Caco-2 (cell line): ENCODE data around the gene DNAJC8. TPM values are rescaled to one million over a fixed set of nuclear protein-coding genes. Genes with fewer than 3 reads are reported as not detected.

Source experiments
- BruUV-seq: library from RNA; stranded (reverse); fragments of 400-500 nt; replicated peaks from 2 replicates; lab custom pipeline; 2021; lab: Mats Ljungman, UMichigan
- CTCF ChIA-PET: fragments of 300-600 bp; sonication (Branson Sonifier 250); formaldehyde crosslinking; loops from one replicate; lab custom pipeline; 2022; ENCODE audit warnings: antibody characterized with exemption; lab: Charles Lee
- POLR2A ChIA-PET: fragments of 300-600 bp; sonication (Branson Sonifier 250); formaldehyde crosslinking; loops from one replicate; lab custom pipeline; 2022; ENCODE audit warnings: antibody characterized with exemption; lab: Charles Lee
- DNase-seq, 2 experiments: peaks; one replicate each; pipeline versions ENCODE4 v3.0.0 to v3.0.0-alpha.2; 2020 to 2022
- H3K27me3 ChIP-seq: replicated peaks from 2 replicates; pipeline ENCODE4 v1.6.0; 2011; ENCODE audit warnings: low read length; ENCODE audit not compliant: control insufficient read depth, insufficient read depth
- H3K36me3 ChIP-seq: 2 replicates; pipeline ENCODE4 v1.5.1; 2011; ENCODE audit warnings: low read length; ENCODE audit not compliant: control insufficient read depth, insufficient read depth
- H3K4me1 ChIP-seq: fragments of 250-450 bp; sonication (Bioruptor Pico); 2 replicates; pipeline ENCODE4 v1.5.1; 2020; ENCODE audit warnings: mild to moderate bottlenecking
- H3K4me3 ChIP-seq: 2 replicates; pipeline ENCODE4 v1.5.1; 2011; ENCODE audit warnings: low read depth, mild to moderate bottlenecking, control low read depth, low read length
- H3K9me3 ChIP-seq: fragments of 250-450 bp; sonication (Bioruptor Pico); 2 replicates; pipeline ENCODE4 v1.5.1; 2020; ENCODE audit warnings: mild to moderate bottlenecking, moderate library complexity
- H3K27ac Mint-ChIP-seq: one replicate; pipeline ENCODE4 v1.8.0; 2022; ENCODE audit warnings: mixed read lengths; ENCODE audit not compliant: unreplicated experiment
- H3K27me3 Mint-ChIP-seq: one replicate; pipeline ENCODE4 v1.8.0; 2022; ENCODE audit warnings: mixed read lengths; ENCODE audit not compliant: insufficient read depth, unreplicated experiment
- H3K36me3 Mint-ChIP-seq: one replicate; pipeline ENCODE4 v1.8.0; 2022; ENCODE audit warnings: mild to moderate bottlenecking, mixed read lengths; ENCODE audit not compliant: insufficient read depth, unreplicated experiment
- H3K4me1 Mint-ChIP-seq: one replicate; pipeline ENCODE4 v1.8.0; 2022; ENCODE audit warnings: low read depth, mixed read lengths; ENCODE audit not compliant: unreplicated experiment
- H3K4me3 Mint-ChIP-seq: one replicate; pipeline ENCODE4 v1.8.0; 2022; ENCODE audit warnings: mild to moderate bottlenecking, moderate library complexity, mixed read lengths; ENCODE audit not compliant: unreplicated experiment
- H3K9me3 Mint-ChIP-seq: one replicate; pipeline ENCODE4 v1.8.0; 2022; ENCODE audit warnings: mixed read lengths; ENCODE audit not compliant: unreplicated experiment
- CTCF ChIP-seq, 2 experiments: fragments of 200-600 bp in 1 of 2; IDR thresholded peaks; 1 replicate in 1 of 2; 2 replicates in 1 of 2; pipeline versions ENCODE4 v1.5.1 to v1.8.0; 2011 to 2022; ENCODE audit warnings: antibody characterized with exemption in 1 of 2, control low read depth in 1 of 2, inconsistent platforms in 1 of 2, low read depth in 1 of 2, low read length in 1 of 2, mild to moderate bottlenecking in 1 of 2, moderate library complexity in 1 of 2; ENCODE audit not compliant: insufficient read depth in 1 of 2, severe bottlenecking in 1 of 2, unreplicated experiment in 1 of 2
- intact Hi-C: fragments of 100-400 bp; cut with micrococcal nuclease; formaldehyde crosslinking; loops from one replicate; pipeline ENCODE4 v1.10.0; 2022; ENCODE audit not compliant: unreplicated experiment
- total RNA-seq: library from RNA; stranded (reverse); gene quantifications from 2 replicates; pipeline ENCODE4 v1.2.3, GENCODE V29; 2022

The DNAJC8 gene
- total RNA-seq, 1 experiment from 2014 or later = 69.4 TPM

DNA sequence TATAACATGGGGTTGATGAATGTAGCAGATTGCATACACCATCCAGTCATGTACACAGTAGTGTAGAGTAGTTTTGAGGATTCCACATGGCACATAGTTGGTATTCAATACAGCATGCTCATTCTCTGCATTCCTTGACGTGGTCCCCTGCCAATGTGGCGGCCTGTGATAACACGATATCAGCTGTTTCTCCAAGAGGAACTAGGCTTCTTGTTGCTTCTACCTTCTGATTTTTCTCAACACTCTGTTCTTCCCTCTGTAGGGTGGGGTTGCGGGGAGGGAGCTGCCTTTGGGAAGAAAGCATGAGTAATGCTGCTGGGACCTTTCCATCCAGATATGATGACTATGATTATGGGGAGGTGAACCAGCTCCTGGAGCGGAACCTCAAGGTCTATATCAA, 45.9 kb upstream of the DNAJC8 start:
- TF ChIP-seq CTCF (IDR thresholded peaks at IDR 0.05; ENCODE audit: insufficient read depth in 1 of 2, low read depth in 1 of 2, low read length in 1 of 2, severe bottlenecking in 1 of 2, unreplicated experiment in 1 of 2) = no peak
- Histone ChIP-seq H3K9me3 (no peaks in the 10 kb centered on the region), H3K4me3 (no peak overlapping the region), H3K27me3 (no peaks in the 10 kb centered on the region), H3K36me3 (no peaks in the 10 kb centered on the region), H3K4me1 (no peaks in the 10 kb centered on the region)
- ChIA-PET POLR2A (no interaction called here), CTCF (no interaction called here)
- BruUV-seq = no TSS peak
- H3K27me3 Mint-ChIP-seq = no peaks in the 10 kb centered on the region
- no peaks in the 10 kb centered on the region for H3K4me1 Mint-ChIP-seq
- no peak for DNase-seq
- H3K4me3 Mint-ChIP-seq = no peak overlapping the region
- H3K36me3 Mint-ChIP-seq = peaks cover 95% of the 10 kb centered on the region
- intact Hi-C loops = no loop called here
- H3K27ac Mint-ChIP-seq = no peak overlapping the region
- no peaks in the 10 kb centered on the region for H3K9me3 Mint-ChIP-seq

DNA sequence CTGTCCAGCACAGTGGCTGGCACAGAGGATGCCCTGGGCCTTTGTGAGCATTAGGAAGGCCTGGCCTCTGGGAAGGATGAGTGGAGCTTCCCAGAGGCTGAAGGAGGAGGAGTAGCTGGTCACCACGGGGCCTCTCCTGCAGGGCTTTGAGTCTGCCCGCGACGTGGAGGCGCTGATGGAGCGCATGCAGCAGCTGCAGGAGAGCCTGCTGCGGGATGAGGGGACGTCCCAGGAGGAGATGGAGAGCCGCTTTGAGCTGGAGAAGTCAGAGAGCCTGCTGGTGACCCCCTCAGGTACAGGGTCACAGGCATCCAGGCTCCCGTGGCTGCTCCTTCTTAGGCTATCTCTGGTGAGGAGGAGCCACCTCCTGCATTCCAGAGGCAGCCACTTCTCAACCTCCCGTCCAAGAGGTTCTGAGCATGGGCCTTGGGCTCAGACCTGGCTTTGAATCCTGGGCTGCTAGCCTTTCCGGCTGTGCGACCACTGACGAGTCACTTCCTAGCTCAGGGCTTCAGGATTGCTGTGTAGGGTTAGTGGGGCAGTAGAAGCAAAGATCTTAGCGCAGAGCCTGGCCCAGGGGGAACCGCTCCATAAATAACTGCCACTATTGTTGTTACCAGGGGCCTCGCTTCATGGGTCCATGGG, 40.5 kb upstream of the DNAJC8 start:
- BruUV-seq = no TSS peak

DNA sequence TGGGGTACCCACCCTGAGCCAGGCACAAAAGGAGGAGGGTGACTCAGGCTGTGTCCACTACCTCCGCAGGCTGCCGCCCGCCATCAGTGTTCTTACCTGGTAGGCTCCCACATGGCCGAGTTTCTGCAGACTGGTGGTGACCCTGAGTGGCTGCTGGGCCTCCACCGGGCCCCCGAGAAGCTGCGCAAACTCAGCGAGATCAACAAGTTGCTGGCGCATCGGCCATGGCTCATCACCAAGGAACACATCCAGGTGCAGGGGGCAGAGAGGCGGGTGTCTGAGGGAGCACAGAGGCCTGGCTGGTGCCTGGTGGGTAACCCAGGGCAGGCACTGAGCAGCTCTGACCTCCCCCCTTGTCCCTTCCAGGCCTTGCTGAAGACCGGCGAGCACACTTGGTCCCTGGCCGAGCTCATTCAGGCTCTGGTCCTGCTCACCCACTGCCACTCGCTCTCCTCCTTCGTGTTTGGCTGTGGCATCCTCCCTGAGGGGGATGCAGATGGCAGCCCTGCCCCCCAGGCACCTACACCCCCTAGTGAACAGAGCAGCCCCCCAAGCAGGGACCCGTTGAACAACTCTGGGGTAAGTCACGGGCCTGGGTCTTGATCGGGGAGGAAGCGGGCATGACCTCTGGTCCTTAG, 39.5 kb upstream of the DNAJC8 start:
- POLR2A ChIA-PET = no interaction called here
- no peaks in the 10 kb centered on the region for H3K27me3 ChIP-seq
- no peak for DNase-seq
- intact Hi-C loops = no loop called here
- H3K4me3 ChIP-seq = no peak overlapping the region
- Mint-ChIP-seq H3K27ac (no peak overlapping the region), H3K4me3 (no peak overlapping the region), H3K27me3 (no peaks in the 10 kb centered on the region), H3K36me3 (peaks cover 66% of the 10 kb centered on the region), H3K9me3 (no peaks in the 10 kb centered on the region), H3K4me1 (no peaks in the 10 kb centered on the region)
- no peak for TF ChIP-seq CTCF (IDR thresholded peaks at IDR 0.05; ENCODE audit: insufficient read depth in 1 of 2, low read depth in 1 of 2, low read length in 1 of 2, severe bottlenecking in 1 of 2, unreplicated experiment in 1 of 2)
- H3K9me3 ChIP-seq = no peaks in the 10 kb centered on the region
- H3K36me3 ChIP-seq = no peaks in the 10 kb centered on the region
- CTCF ChIA-PET = no interaction called here
- BruUV-seq = no TSS peak
- H3K4me1 ChIP-seq = no peaks in the 10 kb centered on the region

More for the DNA sequence above, 40.5 kb upstream of the DNAJC8 start:
- no peak overlapping the region for H3K4me3 Mint-ChIP-seq
- H3K36me3 Mint-ChIP-seq = peaks cover 76% of the 10 kb centered on the region
- intact Hi-C loops = no loop called here
- H3K9me3 Mint-ChIP-seq = no peaks in the 10 kb centered on the region
- ChIA-PET CTCF (no interaction called here), POLR2A (no interaction called here)
- H3K27ac Mint-ChIP-seq = no peak overlapping the region
- Histone ChIP-seq H3K36me3 (no peaks in the 10 kb centered on the region), H3K4me3 (no peak overlapping the region), H3K27me3 (no peaks in the 10 kb centered on the region), H3K9me3 (no peaks in the 10 kb centered on the region), H3K4me1 (no peaks in the 10 kb centered on the region)
- no peak for DNase-seq
- no peaks in the 10 kb centered on the region for H3K4me1 Mint-ChIP-seq
- no peaks in the 10 kb centered on the region for H3K27me3 Mint-ChIP-seq
- TF ChIP-seq CTCF (IDR thresholded peaks at IDR 0.05; ENCODE audit: insufficient read depth in 1 of 2, low read depth in 1 of 2, low read length in 1 of 2, severe bottlenecking in 1 of 2, unreplicated experiment in 1 of 2) = no peak
